GM12878 (cell line): ENCODE results near the gene HECTD4. TPM values are rescaled to one million over a fixed set of nuclear protein-coding genes. Genes with fewer than 3 reads are reported as not detected.

ENCODE experiments used
- ATAC-seq: fragments of 200-7000 bp; cut with Tn5 transposase; 3 replicates; pipeline ENCODE4 v1.9.1; 2020; ENCODE audit warnings: mild to moderate bottlenecking, moderate library complexity
- BruUV-seq: library from RNA; stranded (reverse); fragments of 400-500 nt; replicated peaks from 2 replicates; lab custom pipeline; 2021; lab: Mats Ljungman, UMichigan
- CTCF ChIA-PET: fragments of 300-600 bp; sonication (Branson Sonifier 250); formaldehyde crosslinking; extraction: SDS; loops from one replicate; lab custom pipeline; 2021; ENCODE audit warnings: inconsistent platforms; lab: Yijun Ruan, JAX
- POLR2A ChIA-PET: fragments of 350-600 bp; formaldehyde crosslinking; extraction: SDS; loops from one replicate; lab custom pipeline; 2021; ENCODE audit warnings: inconsistent platforms; lab: Charles Lee
- RAD21 ChIA-PET: fragments of 300-600 bp; sonication (Branson Sonifier 250); formaldehyde crosslinking; loops from one replicate; lab custom pipeline; 2023; ENCODE audit warnings: antibody characterized with exemption; ENCODE audit not compliant: unreplicated experiment; lab: Charles Lee
- SMC1A ChIA-PET: fragments of 300-600 bp; sonication (Branson Sonifier 250); formaldehyde crosslinking; loops from one replicate; lab custom pipeline; 2023; ENCODE audit not compliant: unreplicated experiment, uncharacterized antibody; lab: Charles Lee
- DNase-seq: peaks from one replicate; pipeline ENCODE4 v3.0.0-alpha.2; 2011; ENCODE audit warnings: low read depth, low spot score
- FAIRE-seq: peaks from 3 replicates; lab custom pipeline; 2011; peaks lifted over from hg19 to GRCh38; lab: Jason Lieb, UNC
- H2AFZ ChIP-seq: 2 replicates; pipeline ENCODE4 v1.6.0; 2011; ENCODE audit warnings: low read depth, low read length, control low read depth; ENCODE audit not compliant: control insufficient read depth
- H3K27ac ChIP-seq: 2 replicates; pipeline ENCODE4 v1.5.1; 2011; ENCODE audit warnings: control low read depth; ENCODE audit not compliant: control insufficient read depth, insufficient read depth
- H3K27me3 ChIP-seq, 2 experiments: replicated peaks in 1 of 2; 2 replicates each; pipeline versions ENCODE4 v1.6.0 to v1.6.1; 2011; ENCODE audit warnings: low read length in 1 of 2; ENCODE audit not compliant: control insufficient read depth in 2 of 2, insufficient read depth in 2 of 2
- H3K36me3 ChIP-seq, 2 experiments: 2 replicates each; pipeline ENCODE4 v1.5.1; 2011; ENCODE audit warnings: low read length in 1 of 2; ENCODE audit not compliant: control insufficient read depth in 2 of 2, insufficient read depth in 2 of 2
- H3K4me1 ChIP-seq: 2 replicates; pipeline ENCODE4 v1.6.1; 2011; ENCODE audit warnings: mild to moderate bottlenecking, low read length, moderate library complexity, mixed read lengths; ENCODE audit not compliant: control insufficient read depth, insufficient read depth
- H3K4me2 ChIP-seq: 2 replicates; pipeline ENCODE4 v1.6.0; 2011; ENCODE audit warnings: control low read depth; ENCODE audit not compliant: control insufficient read depth, insufficient read depth
- H3K4me3 ChIP-seq: fragments of 200-600 bp; sonication (generic); 2 replicates; pipeline ENCODE4 v1.5.1; 2016
- H3K79me2 ChIP-seq: 2 replicates; pipeline ENCODE4 v1.6.0; 2011; ENCODE audit warnings: low read length; ENCODE audit not compliant: control insufficient read depth, insufficient read depth
- H3K9ac ChIP-seq: 2 replicates; pipeline ENCODE4 v1.8.0; 2011; ENCODE audit warnings: low read length, control low read depth, mixed read lengths; ENCODE audit not compliant: control insufficient read depth, insufficient read depth
- H3K9me3 ChIP-seq: replicated peaks from 3 replicates; pipeline ENCODE4 v1.5.1; 2011; ENCODE audit warnings: mild to moderate bottlenecking, low read length; ENCODE audit not compliant: control insufficient read depth, insufficient read depth
- H4K20me1 ChIP-seq: 2 replicates; pipeline ENCODE4 v1.6.0; 2011; ENCODE audit not compliant: control insufficient read depth, insufficient read depth
- HDAC2 ChIP-seq: fragments of 200-600 bp; sonication (generic); IDR thresholded peaks from 2 replicates; pipeline ENCODE4 v1.6.1; 2017
- SPI1 ChIP-seq: IDR thresholded peaks from 2 replicates; pipeline ENCODE4 v1.6.1; 2011; ENCODE audit warnings: low read depth, mild to moderate bottlenecking, low read length, moderate library complexity, borderline replicate concordance; ENCODE audit not compliant: insufficient read depth
- YBX1 ChIP-seq: fragments of 450-650 bp; IDR thresholded peaks from 2 replicates; pipeline ENCODE4 v1.6.1; 2016; ENCODE audit warnings: antibody characterized with exemption
- ZSCAN29 ChIP-seq: fragments of 450-650 bp; IDR thresholded peaks from 2 replicates; pipeline ENCODE4 v1.6.1; 2017; ENCODE audit warnings: mild to moderate bottlenecking, moderate library complexity
- WGBS: methylation state at CpG from one replicate; pipeline ENCODE4 v1.1.6; 2016; ENCODE audit warnings: low lambda C conversion rate; ENCODE audit not compliant: insufficient replicate concordance, insufficient coverage; ENCODE audit errors: missing lambda C conversion rate; 5-methylcytosine and 5-hydroxymethylcytosine counted together
- in situ Hi-C: fragments of 300-500 bp; cut with MboI; formaldehyde crosslinking; loops from 9 replicates; pipeline ENCODE4 v1.14.3; 2018; ENCODE audit warnings: mixed read lengths
- intact Hi-C: fragments of 100-400 bp; cut with micrococcal nuclease; formaldehyde crosslinking; loops from one replicate; pipeline ENCODE4 v1.14.2; 2022; ENCODE audit not compliant: unreplicated experiment
- polyA plus RNA-seq, 11 experiments: library from polyadenylated mRNA; depleted of rRNA in 4 of 11; unstranded in 6 of 11; stranded (reverse) in 5 of 11; fragments of >200 nt; fragmentation: Nextera tagmentation in 4 of 11; fragmentation: Illumina TruSeq in 1 of 11; extraction: Ambion mirVana in 4 of 11; extraction: Trizol in 1 of 11; gene quantifications; 1 replicate in 1 of 11; 2 replicates in 10 of 11; pipeline versions ENCODE4 v1.2.1 to v1.2.3, GENCODE V29; 2011 to 2016; ENCODE audit warnings: inconsistent platforms in 2 of 11, missing spikeins in 2 of 11, low read depth in 1 of 11
- total RNA-seq, 4 experiments: library from RNA; depleted of rRNA in 3 of 4; stranded (reverse); fragments of >200 nt in 3 of 4; fragmentation: Illumina TruSeq in 1 of 4; extraction: Trizol in 1 of 4; gene quantifications; 2 replicates each; pipeline versions ENCODE4 v1.2.1 to v1.2.3, GENCODE V29; 2013 to 2021
- TF ChIP-seq, protein P1 (sequence below): fragments of 450-650 bp; IDR thresholded peaks from 2 replicates; pipeline ENCODE4 v1.6.1; 2014; ENCODE audit warnings: mild to moderate bottlenecking
- TF ChIP-seq, protein P2 (sequence below): fragments of 450-650 bp; IDR thresholded peaks from 2 replicates; pipeline ENCODE4 v1.6.1; 2017; ENCODE audit warnings: low read depth, mild to moderate bottlenecking, moderate library complexity

HECTD4 gene
- total and polyA plus RNA-seq, 10 of the 15 experiments (the other 5 are each of a cell fraction or from before 2014, with no cell fraction given), result 5.8 to 43.9 (median 17.9) TPM

DNA sequence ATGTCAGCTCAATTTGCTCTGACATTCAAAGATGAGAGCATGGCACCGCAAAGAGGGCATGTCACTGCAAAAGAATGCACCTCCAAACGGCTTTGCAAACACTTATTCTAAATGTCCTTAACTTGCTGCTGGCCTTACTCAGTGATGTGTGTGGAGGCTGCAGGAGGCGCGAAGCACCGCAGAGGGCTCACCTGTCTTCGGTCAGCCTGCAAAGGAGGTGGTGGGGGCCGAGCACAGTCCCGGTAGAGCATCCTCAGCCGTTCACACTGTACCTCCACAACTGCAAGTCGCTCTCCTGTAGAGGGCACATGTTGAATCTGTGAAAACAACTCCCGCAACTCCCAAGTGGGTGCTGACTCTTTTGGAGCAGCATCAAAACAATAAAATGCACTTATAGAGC, 163.0 kb downstream of the HECTD4 start:
- 92% methylated on average over 8 of the region's 11 CpGs for WGBS
- Histone ChIP-seq H3K9ac (no peak overlapping the region), H3K4me1 (peaks cover 20% of the 10 kb centered on the region), H3K36me3 (peaks cover 2 to 18% of the 10 kb centered on the region in 2 experiments), H3K27me3 (no peaks in the 10 kb centered on the region)
- in situ Hi-C loops (no loop called here), intact Hi-C loops (no loop called here)
- POLR2A ChIA-PET, result no interaction called here
- DNase-seq (no peak), FAIRE-seq (no peak)
- TF ChIP-seq, protein P1, sequence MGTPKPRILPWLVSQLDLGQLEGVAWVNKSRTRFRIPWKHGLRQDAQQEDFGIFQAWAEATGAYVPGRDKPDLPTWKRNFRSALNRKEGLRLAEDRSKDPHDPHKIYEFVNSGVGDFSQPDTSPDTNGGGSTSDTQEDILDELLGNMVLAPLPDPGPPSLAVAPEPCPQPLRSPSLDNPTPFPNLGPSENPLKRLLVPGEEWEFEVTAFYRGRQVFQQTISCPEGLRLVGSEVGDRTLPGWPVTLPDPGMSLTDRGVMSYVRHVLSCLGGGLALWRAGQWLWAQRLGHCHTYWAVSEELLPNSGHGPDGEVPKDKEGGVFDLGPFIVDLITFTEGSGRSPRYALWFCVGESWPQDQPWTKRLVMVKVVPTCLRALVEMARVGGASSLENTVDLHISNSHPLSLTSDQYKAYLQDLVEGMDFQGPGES, result no peak
- no peak for TF ChIP-seq YBX1
- TF ChIP-seq ZSCAN29, result no peak
- TF ChIP-seq HDAC2, result no peak
- TF ChIP-seq, protein P2, sequence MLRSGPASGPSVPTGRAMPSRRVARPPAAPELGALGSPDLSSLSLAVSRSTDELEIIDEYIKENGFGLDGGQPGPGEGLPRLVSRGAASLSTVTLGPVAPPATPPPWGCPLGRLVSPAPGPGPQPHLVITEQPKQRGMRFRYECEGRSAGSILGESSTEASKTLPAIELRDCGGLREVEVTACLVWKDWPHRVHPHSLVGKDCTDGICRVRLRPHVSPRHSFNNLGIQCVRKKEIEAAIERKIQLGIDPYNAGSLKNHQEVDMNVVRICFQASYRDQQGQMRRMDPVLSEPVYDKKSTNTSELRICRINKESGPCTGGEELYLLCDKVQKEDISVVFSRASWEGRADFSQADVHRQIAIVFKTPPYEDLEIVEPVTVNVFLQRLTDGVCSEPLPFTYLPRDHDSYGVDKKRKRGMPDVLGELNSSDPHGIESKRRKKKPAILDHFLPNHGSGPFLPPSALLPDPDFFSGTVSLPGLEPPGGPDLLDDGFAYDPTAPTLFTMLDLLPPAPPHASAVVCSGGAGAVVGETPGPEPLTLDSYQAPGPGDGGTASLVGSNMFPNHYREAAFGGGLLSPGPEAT, result no peak
- no peak for TF ChIP-seq SPI1
- TF ChIP-seq, all 136 proteins: peak for 0
- Histone ChIP-seq H3K9me3 (no peaks in the 10 kb centered on the region), H3K79me2 (no peaks in the 10 kb centered on the region), H3K4me2 (no peak overlapping the region), H3K27ac (no peak overlapping the region), H3K4me3 (no peak overlapping the region), H2AFZ (no peak overlapping the region), H4K20me1 (no peaks in the 10 kb centered on the region)
- ChIA-PET CTCF (interaction anchor here (0.6 to 0.7 kb wide), 2 partner anchors 21 to 202 kb away, joined by 3 to 4 read pairs; no protein-coding TSS in a partner anchor), RAD21 (no interaction called here), SMC1A (interaction anchor here (0.5 kb wide), 1 partner anchor 178 kb away, joined by 3 read pairs; no protein-coding TSS in a partner anchor)
- ATAC-seq, result no peak
- no TSS peak for BruUV-seq
